Renal cortex interstitium (tissue), 11 donors: ENCODE measurements around the gene NCOR2. TPM values are rescaled to one million over a fixed set of nuclear protein-coding genes. Genes with fewer than 3 reads are reported as not detected.

ENCODE experiments used
- DNase-seq, 11 donors: peaks; one replicate each; pipeline ENCODE4 v3.0.0-alpha.2; 2013; ENCODE audit warnings: low read depth in 9 of 11, low spot score in 4 of 11; ENCODE audit errors: extremely low read depth in 1 of 11
- polyA plus RNA-seq, 3 donors: library from polyadenylated mRNA; unstranded; fragments of 120-200 nt; gene quantifications; one replicate each; pipeline ENCODE4 v1.2.1, GENCODE V29; 2013; ENCODE audit not compliant: insufficient read length in 3 of 3

NCOR2 gene
- polyA plus RNA-seq, 3 donors: 62.7 to 106 (median 87.2) TPM

- no peak for DNase-seq
Observed at GRCh38 chr12:124582108-124582424, 14.7 kb upstream of the NCOR2 start.

GRCh38 chr12:124581307-124582107, 14.1 kb upstream of the NCOR2 start:
- DNase-seq: no peak

- DNase-seq: no peak
Observed at GRCh38 chr12:124579921-124580517, 12.6 kb upstream of the NCOR2 start.

DNA sequence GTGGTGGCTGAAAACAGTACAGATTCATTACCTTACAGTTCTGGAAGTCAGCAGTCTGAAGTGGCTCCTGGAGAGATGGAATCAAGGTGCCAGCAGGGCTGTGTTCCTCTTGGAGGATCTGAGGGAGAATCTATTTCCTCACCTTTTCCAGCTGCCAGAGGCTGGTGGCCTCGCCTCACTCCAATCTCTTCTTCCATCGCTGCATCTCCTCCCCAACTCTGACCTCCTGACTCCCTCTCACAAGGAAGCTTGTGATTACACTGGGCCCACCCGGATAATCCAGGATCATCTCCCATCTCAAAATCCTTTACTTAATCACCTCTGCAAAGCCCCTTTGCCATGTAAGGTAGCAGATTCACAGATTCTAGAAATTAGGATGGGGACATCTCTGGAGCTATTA, 11.4 kb upstream of the NCOR2 start:
- DNase-seq: no peak

DNA sequence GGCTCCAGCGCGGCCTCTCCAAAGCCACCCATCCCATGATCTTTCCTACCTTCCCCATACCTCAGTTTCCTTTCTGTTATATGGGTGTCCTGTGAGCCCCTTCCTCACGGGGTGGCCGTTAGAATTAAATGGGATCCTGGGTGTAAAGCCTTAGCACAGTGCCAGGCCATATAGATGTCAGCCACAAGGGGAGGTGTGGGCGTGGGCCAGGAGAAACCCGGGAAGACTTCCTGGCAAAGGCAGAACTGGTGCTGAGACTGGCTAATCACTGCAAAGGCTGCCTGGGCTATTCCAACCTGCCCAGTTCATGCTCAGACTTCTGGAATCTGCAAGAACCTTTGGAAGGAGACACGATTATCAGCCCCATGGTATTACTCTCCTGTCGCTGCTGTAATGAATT, 11.0 kb upstream of the NCOR2 start:
- DNase-seq: no peak

- DNase-seq: no peak
Observed at GRCh38 chr12:124577986-124578385, 10.6 kb upstream of the NCOR2 start.

DNA sequence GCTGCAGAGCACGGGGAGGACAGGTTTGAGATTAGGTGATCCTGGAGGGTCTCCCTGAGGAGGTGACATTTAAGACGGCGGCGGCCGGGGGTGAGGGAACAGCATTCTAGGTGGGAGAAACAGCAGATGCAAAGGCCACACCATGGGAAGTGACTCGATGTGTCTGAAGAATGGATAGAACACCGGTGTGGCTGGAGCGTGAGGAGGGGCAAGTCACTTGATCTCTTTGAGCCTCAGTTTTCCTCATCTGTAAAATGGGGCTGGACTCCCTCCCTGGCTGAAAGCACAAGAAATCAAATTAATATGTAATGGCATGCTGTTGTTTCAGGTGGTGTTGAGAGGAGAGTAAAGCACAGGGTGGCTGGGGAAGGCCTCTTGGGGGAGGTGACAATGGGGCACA, 10.0 kb upstream of the NCOR2 start:
- no peak for DNase-seq

DNA sequence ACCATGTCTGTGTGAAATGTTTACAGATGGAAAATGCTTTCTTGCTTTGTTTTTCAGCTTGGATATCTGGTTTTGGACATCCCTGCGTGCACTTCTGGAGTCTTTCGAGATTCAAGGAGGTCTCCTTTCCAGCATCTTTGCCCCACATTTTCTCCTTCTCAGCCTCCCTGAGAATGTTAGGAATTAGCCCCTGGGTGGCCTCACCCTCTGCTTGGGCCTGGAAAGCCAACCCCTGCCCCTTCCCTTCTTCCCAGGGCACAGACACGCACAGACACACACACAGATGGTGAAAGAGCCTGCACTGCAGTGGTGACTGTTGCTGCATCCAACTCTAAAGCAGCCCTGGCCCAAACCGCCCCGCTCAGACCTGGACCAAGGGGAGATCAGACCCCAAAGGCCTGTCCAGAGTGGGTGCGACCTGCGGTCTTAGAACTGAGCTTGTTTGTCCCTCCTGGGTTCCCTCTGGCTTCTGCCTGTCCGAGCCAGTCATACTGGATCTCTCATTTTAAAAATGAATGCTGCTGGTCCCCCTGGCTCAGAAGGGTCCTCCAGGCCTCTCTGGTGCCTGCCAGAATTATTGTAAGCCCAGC, 8.7 kb upstream of the NCOR2 start:
- no peak for DNase-seq

- DNase-seq: no peak
Observed at GRCh38 chr12:124573839-124574786, 6.7 kb upstream of the NCOR2 start.

DNA sequence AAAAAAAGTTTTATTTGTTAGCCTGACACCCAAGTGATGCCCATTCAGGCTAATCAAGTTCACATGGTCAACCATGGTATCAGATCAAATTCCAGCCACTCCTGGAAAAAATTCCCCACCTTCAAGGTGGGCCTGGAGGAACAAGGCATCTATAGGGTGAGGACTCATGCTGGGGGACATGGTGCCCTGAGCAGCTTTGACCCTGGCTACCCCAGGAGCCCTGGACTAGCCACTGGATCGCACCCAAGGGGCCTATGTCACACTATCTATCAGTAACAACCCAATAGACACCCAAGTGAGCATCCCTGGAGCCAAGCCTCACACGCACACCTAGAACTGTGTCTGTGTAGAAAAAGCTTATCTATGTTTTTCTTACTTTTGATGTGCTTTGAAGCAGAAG, 4.1 kb upstream of the NCOR2 start:
- no peak for DNase-seq

GRCh38 chr12:124570810-124571209, 3.4 kb upstream of the NCOR2 start:
- DNase-seq: no peak

DNA sequence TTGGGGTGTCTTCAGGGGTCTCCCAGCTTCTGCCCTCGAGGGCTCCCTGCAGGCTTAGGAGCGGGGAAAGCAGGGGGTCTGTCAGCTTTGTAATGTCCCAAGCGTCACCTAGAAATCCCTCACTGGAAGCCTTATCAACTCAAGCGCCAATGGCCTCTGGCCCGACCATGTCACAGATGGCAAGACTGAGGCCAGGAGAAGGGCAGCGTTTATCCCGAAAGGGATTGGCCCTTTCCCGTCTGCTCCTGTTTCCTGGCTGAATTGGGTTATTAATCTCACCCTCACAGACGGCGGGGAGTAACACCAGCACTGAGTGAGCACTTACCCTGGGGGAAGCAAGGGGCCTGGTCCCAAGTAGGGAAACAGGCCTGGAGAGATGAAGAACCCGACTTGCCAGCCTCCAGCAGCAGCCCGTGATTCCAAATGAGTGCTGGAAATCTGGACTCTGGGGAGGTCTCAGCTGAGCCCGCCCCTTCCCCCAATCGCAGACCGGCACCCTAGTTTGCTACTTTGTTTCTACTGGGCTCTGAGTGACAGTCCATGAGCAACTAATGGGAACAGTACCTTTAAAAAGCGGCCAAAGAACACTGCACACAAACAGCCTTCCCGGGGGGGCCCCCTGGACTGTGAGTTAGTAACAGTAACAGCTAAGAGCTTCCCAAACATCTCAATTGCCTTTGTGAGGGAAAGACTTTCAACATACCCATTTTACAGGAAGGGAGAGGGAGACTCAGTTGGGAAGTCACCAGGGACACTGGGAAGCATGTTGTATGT, 2.1 kb upstream of the NCOR2 start:
- DNase-seq: no peak

GRCh38 chr12:124568431-124569374, 1.3 kb upstream of the NCOR2 start:
- DNase-seq: peak in 1 of 11 donors; percentile 72

DNA sequence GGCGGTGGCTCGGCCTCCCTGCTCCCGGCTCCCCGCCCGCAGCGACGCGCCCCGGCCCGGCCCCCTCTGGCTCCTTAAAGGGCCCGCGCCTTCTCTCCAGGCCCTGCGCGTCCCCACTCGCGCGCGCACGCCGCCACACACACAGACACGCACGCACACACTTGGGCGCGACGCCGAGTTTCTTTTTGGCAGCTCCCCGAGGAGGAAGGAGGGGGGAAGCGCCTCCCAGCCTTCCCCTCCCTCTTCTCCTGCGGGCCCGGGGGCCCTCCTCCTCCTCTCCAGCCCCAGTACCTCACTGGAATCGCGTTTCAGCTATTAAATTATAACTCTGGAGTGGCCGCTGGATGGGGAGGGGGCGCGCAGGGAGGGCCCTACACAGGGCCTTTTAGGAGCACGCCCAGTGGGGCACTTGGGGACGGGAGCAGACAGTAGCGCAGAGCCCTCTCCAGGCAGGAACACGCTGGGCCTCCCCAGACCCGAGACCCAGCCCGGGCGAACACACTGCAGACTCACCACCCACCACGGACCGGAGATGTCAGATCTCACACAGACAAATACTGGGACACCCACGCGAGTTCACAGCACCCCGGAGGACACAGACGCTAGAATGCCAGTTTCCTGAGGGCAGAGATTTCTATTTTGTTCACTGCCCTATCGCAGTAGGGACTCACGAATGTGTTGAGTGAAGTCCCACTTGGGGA, 411 bp upstream of the NCOR2 start:
- peak in 8 of 11 donors; percentile 81 to 90 (median 85) for DNase-seq

GRCh38 chr12:124566161-124566996, 1.0 kb downstream of the NCOR2 start:
- DNase-seq: peak in 4 of 11 donors; percentile 74 to 80 (median 77)

GRCh38 chr12:124565656-124566160, 1.7 kb downstream of the NCOR2 start:
- no peak for DNase-seq
